Endothelial cell of umbilical vein (primary cell): Measurements from ENCODE around the gene RCAN3. TPM values are rescaled to one million over a fixed set of nuclear protein-coding genes. Genes with fewer than 3 reads are reported as not detected.
"Not testable (repeated sequence)": the region's sequence is repeated elsewhere in the genome, so short reads cannot be mapped to it uniquely, and the experiment has no call there.

Source experiments
- BruUV-seq: library from RNA; stranded (reverse); fragments of 400-500 nt; replicated peaks from 2 replicates; lab custom pipeline; 2021; lab: Mats Ljungman, UMichigan
- CTCF ChIA-PET: fragments of 300-600, 350-600 bp; sonication (Branson Sonifier 250); formaldehyde crosslinking; loops from one replicate; lab custom pipeline; 2021; ENCODE audit warnings: antibody characterized with exemption, inconsistent platforms; lab: Charles Lee
- POLR2A ChIA-PET: fragments of 300-600, 350-600 bp; sonication (Branson Sonifier 250); formaldehyde crosslinking; loops from one replicate; lab custom pipeline; 2021; ENCODE audit warnings: antibody characterized with exemption, inconsistent platforms; lab: Charles Lee
- DNase-seq: peaks from one replicate; pipeline ENCODE4 v3.0.0-alpha.2; 2011; ENCODE audit warnings: low read depth, low spot score
- FAIRE-seq: peaks from 2 replicates; lab custom pipeline; 2011; peaks lifted over from hg19 to GRCh38; lab: Jason Lieb, UNC
- H2AFZ ChIP-seq: 2 replicates; pipeline ENCODE4 v1.6.0; 2012; ENCODE audit warnings: low read depth, low read length, control low read depth, inconsistent platforms
- H3K27ac ChIP-seq: 2 replicates; pipeline ENCODE4 v1.5.1; 2011; ENCODE audit warnings: low read depth, mild to moderate bottlenecking, control low read depth, low read length, moderate library complexity; ENCODE audit not compliant: insufficient read depth
- H3K27me3 ChIP-seq, 2 experiments: 2 replicates each; pipeline versions ENCODE4 v1.6.0 to v1.6.1; 2011; ENCODE audit warnings: low read length in 2 of 2, mixed read lengths in 1 of 2; ENCODE audit not compliant: control insufficient read depth in 2 of 2, insufficient read depth in 2 of 2
- H3K36me3 ChIP-seq, 2 experiments: 2 replicates in 1 of 2; 3 replicates in 1 of 2; pipeline ENCODE4 v1.5.1; 2011; ENCODE audit warnings: low read length in 2 of 2, mild to moderate bottlenecking in 1 of 2, moderate library complexity in 1 of 2; ENCODE audit not compliant: control insufficient read depth in 2 of 2, insufficient read depth in 2 of 2; ENCODE audit errors: extremely low read depth in 1 of 2
- H3K4me1 ChIP-seq: 3 replicates; pipeline ENCODE4 v1.5.1; 2011; ENCODE audit warnings: mild to moderate bottlenecking, low read length; ENCODE audit not compliant: control insufficient read depth, insufficient read depth; ENCODE audit errors: extremely low read depth
- H3K4me2 ChIP-seq: 2 replicates; pipeline ENCODE4 v1.6.1; 2011; ENCODE audit warnings: low read length, control low read depth, mixed read lengths; ENCODE audit not compliant: insufficient read depth
- H3K4me3 ChIP-seq, 3 experiments: fragments of 200-600 bp in 1 of 3; sonication (generic), shearing (Covaris generic) in 1 of 3; replicated peaks in 1 of 3; 2 replicates each; pipeline ENCODE4 v1.5.1; 2011 to 2016; ENCODE audit warnings: control low read depth in 3 of 3, low read length in 3 of 3, mild to moderate bottlenecking in 2 of 3, inconsistent platforms in 1 of 3, low read depth in 1 of 3, moderate library complexity in 1 of 3; ENCODE audit not compliant: insufficient read depth in 1 of 3
- H3K79me2 ChIP-seq: 2 replicates; pipeline ENCODE4 v1.6.0; 2012; ENCODE audit warnings: low read length, inconsistent platforms; ENCODE audit not compliant: control insufficient read depth, insufficient read depth
- H3K9ac ChIP-seq: replicated peaks from 2 replicates; pipeline ENCODE3; 2011; ENCODE audit warnings: low read length, control low read depth; ENCODE audit not compliant: insufficient read depth; ENCODE audit errors: extremely low read depth
- H3K9me1 ChIP-seq: replicated peaks from 3 replicates; pipeline ENCODE4 v1.6.0; 2011; ENCODE audit warnings: mild to moderate bottlenecking, low read length; ENCODE audit not compliant: control insufficient read depth, insufficient read depth; ENCODE audit errors: extremely low read depth
- H3K9me3 ChIP-seq: replicated peaks from 2 replicates; pipeline ENCODE4 v1.5.1; 2012; ENCODE audit warnings: low read length, inconsistent platforms; ENCODE audit not compliant: control insufficient read depth, insufficient read depth
- H4K20me1 ChIP-seq: replicated peaks from 2 replicates; pipeline ENCODE3; 2011; ENCODE audit warnings: mild to moderate bottlenecking, low read length; ENCODE audit not compliant: control insufficient read depth, insufficient read depth; ENCODE audit errors: extremely low read depth
- JUN ChIP-seq: IDR thresholded peaks from 2 replicates; pipeline ENCODE4 v1.6.1; 2011; ENCODE audit warnings: borderline replicate concordance, low read depth; ENCODE audit not compliant: insufficient read length, insufficient read depth
- dilution Hi-C: fragments of 300-500 bp; cut with MboI; formaldehyde crosslinking; loops from one replicate; pipeline ENCODE4 v1.15.0; 2019; ENCODE audit warnings: low sequenced_read_pairs; ENCODE audit not compliant: extremely low pct_ligation_motif_present
- intact Hi-C: fragments of 100-400 bp; cut with micrococcal nuclease; formaldehyde crosslinking; loops from one replicate; pipeline ENCODE4 v1.10.0; 2022
- polyA plus RNA-seq, 4 experiments: library from polyadenylated mRNA; depleted of rRNA in 3 of 4; stranded (reverse) in 3 of 4; unstranded in 1 of 4; fragments of >200 nt; gene quantifications; 2 replicates each; pipeline versions ENCODE4 v1.2.1 to v1.2.3, GENCODE V29; 2011 to 2012; ENCODE audit warnings: missing spikeins in 1 of 4
- total RNA-seq: library from RNA; stranded (reverse); gene quantifications from 2 replicates; pipeline ENCODE4 v1.2.3, GENCODE V29; 2021
- TF ChIP-seq, protein P1 (sequence below): IDR thresholded peaks from 2 replicates; pipeline ENCODE4 v1.6.1; 2011; ENCODE audit not compliant: insufficient read depth, insufficient read length

RCAN3 gene
- total and polyA plus RNA-seq, 2 donors (not counting 3 experiments of a cell fraction or from before 2014, with no cell fraction given): 0.99 to 5.1 TPM

DNA sequence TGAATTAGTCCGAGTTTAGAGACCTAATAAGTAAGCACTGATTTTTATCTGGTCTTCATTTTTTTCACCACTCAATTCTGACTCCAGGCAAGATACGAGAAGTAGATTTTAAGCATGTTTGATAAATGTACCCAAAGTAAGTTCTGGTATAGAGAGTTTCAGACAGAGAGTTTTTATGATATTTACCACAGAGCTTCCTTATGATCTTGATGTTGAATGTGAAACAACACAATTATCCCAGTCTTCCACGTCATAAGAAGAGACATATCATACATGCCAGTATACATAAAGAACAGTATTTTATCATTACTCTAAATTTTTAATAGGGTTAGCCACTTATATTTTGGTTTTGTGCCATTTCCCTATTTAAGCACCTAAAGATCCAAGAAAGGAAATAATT, 45.4 kb downstream of the RCAN3 start:
- no peak for DNase-seq
- Histone ChIP-seq H3K79me2 (no peaks in the 10 kb centered on the region), H3K27ac (no peak overlapping the region), H3K27me3 (peaks cover 3 to 10% of the 10 kb centered on the region in 2 experiments), H4K20me1 (no peaks in the 10 kb centered on the region), H3K36me3 (no peaks in the 10 kb centered on the region), H3K9me1 (no peaks in the 10 kb centered on the region), H3K9ac (no peak overlapping the region), H3K4me3 (no peak overlapping the region), H3K9me3 (no peaks in the 10 kb centered on the region), H3K4me1 (no peaks in the 10 kb centered on the region), H2AFZ (no peak overlapping the region), H3K4me2 (no peak overlapping the region)
- POLR2A ChIA-PET: no interaction called here
- FAIRE-seq: no peak
- dilution Hi-C loops: no loop called here
- CTCF ChIA-PET: interaction anchor here (0.7 to 1.8 kb wide), 7 partner anchors 10 to 349 kb away, joined by 3 to 5 read pairs (median 3); no protein-coding TSS in a partner anchor
- intact Hi-C loops: no loop called here
- TF ChIP-seq JUN: no peak
- TF ChIP-seq, protein P1, sequence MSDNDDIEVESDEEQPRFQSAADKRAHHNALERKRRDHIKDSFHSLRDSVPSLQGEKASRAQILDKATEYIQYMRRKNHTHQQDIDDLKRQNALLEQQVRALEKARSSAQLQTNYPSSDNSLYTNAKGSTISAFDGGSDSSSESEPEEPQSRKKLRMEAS: no peak
- BruUV-seq: no TSS peak

DNA sequence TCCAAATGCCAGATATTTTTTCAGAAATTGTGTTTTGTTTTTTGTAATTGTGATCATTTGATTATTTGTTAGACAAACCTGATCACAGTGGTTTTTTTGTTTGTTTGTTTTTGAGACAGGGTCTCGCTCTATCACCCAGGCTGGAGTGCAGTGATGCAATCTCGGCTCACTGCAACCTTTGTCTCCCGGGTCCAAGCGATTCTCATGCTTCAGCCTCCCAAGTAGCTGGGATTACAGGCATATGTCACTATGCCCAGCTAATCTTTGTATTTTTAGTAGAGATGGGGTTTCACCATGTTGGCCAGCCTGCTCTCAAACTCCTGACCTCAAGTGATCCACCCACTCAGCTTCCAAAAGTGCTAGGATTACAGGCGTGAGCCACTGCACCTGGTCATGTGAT, 46.6 kb downstream of the RCAN3 start:
- DNase-seq, intact Hi-C loops, H3K9me1 ChIP-seq, FAIRE-seq, H3K9ac ChIP-seq, H3K4me2 ChIP-seq, H4K20me1 ChIP-seq, H3K79me2 ChIP-seq, H3K27ac ChIP-seq, H3K9me3 ChIP-seq, H3K4me3 ChIP-seq, H3K4me1 ChIP-seq, POLR2A ChIA-PET, BruUV-seq, H2AFZ ChIP-seq, dilution Hi-C loops, H3K36me3 ChIP-seq, CTCF ChIA-PET: not testable (repeated sequence)
- peaks cover 8 to 13% of the 10 kb centered on the region in 2 experiments for H3K27me3 ChIP-seq
